A673 (cell line): ENCODE results near the gene HLA-DMA. TPM values are rescaled to one million over a fixed set of nuclear protein-coding genes. Genes with fewer than 3 reads are reported as not detected.

Source experiments
- Bru-seq: library from RNA; stranded (reverse); fragments of 400-500 nt; gene quantifications from one replicate; lab custom pipeline; 2021; lab: Mats Ljungman, UMichigan
- BruChase-seq, 2 experiments: library from RNA; stranded (reverse); fragments of 400-500 nt; gene quantifications; one replicate each; lab custom pipeline; 2021; lab: Mats Ljungman, UMichigan
- BruUV-seq: library from RNA; stranded (reverse); fragments of 400-500 nt; replicated peaks from 2 replicates; lab custom pipeline; 2021; lab: Mats Ljungman, UMichigan
- CTCF ChIA-PET: fragments of 300-600 bp; sonication (Branson Sonifier 250); formaldehyde crosslinking; loops from one replicate; lab custom pipeline; 2022; ENCODE audit warnings: antibody characterized with exemption; lab: Charles Lee
- POLR2A ChIA-PET: fragments of 300-600 bp; sonication (Branson Sonifier 250); formaldehyde crosslinking; loops from one replicate; lab custom pipeline; 2022; ENCODE audit warnings: antibody characterized with exemption; ENCODE audit not compliant: low non-redundant PET; lab: Charles Lee
- DNase-seq: peaks from one replicate; pipeline ENCODE4 v3.0.0-alpha.2; 2015; ENCODE audit warnings: low spot score
- H3K27ac ChIP-seq: fragments of 200-600 bp; sonication (generic); 2 replicates; pipeline ENCODE4 v1.5.1; 2016; ENCODE audit warnings: mixed run types, low read depth, mild to moderate bottlenecking, mixed read lengths, antibody characterized with exemption, low read length; ENCODE audit not compliant: poor library complexity, severe bottlenecking
- H3K27me3 ChIP-seq: fragments of 200-600 bp; sonication (generic); replicated peaks from 2 replicates; pipeline ENCODE4 v1.6.1; 2017; ENCODE audit warnings: mixed run types, low read depth, mild to moderate bottlenecking, mixed read lengths, antibody characterized with exemption, low read length; ENCODE audit not compliant: insufficient read depth, poor library complexity
- H3K36me3 ChIP-seq: fragments of 200-600 bp; sonication (generic); 2 replicates; pipeline ENCODE4 v1.6.1; 2016; ENCODE audit warnings: mixed run types, mild to moderate bottlenecking, mixed read lengths, antibody characterized with exemption, low read length; ENCODE audit not compliant: insufficient read depth, poor library complexity, severe bottlenecking
- H3K4me1 ChIP-seq: fragments of 200-600 bp; sonication (generic); 2 replicates; pipeline ENCODE4 v1.6.1; 2017; ENCODE audit warnings: mixed run types, mild to moderate bottlenecking, mixed read lengths, antibody characterized with exemption, low read length; ENCODE audit not compliant: insufficient read depth, poor library complexity, severe bottlenecking
- H3K4me3 ChIP-seq: fragments of 200-600 bp; sonication (generic); 2 replicates; pipeline ENCODE4 v1.5.1; 2016; ENCODE audit warnings: low read depth, mixed run types, mild to moderate bottlenecking, mixed read lengths, low read length; ENCODE audit not compliant: poor library complexity, severe bottlenecking
- H3K9me3 ChIP-seq: fragments of 200-600 bp; sonication (generic); 2 replicates; pipeline ENCODE4 v1.6.1; 2016; ENCODE audit warnings: mixed run types, low read depth, mild to moderate bottlenecking, mixed read lengths, antibody characterized with exemption, low read length; ENCODE audit not compliant: poor library complexity, severe bottlenecking
- CTCF ChIP-seq: fragments of 300-800, 200-600 bp; sonication (generic); conservative IDR thresholded peaks from 2 replicates; pipeline ENCODE4 v1.5.1; 2017; ENCODE audit warnings: low read depth, mild to moderate bottlenecking, antibody characterized with exemption, low read length, moderate library complexity, mixed read lengths
- EZH2 ChIP-seq: fragments of 200-600 bp; sonication (generic); IDR thresholded peaks from 2 replicates; pipeline ENCODE4 v1.6.1; 2017; ENCODE audit warnings: borderline replicate concordance, low read depth, mild to moderate bottlenecking, mixed read lengths, antibody characterized with exemption, low read length; ENCODE audit not compliant: poor library complexity, severe bottlenecking
- intact Hi-C: fragments of 100-400 bp; cut with micrococcal nuclease; formaldehyde crosslinking; loops from one replicate; pipeline ENCODE4 v1.10.0; 2022; ENCODE audit not compliant: unreplicated experiment
- long read RNA-seq: library from polyadenylated mRNA; stranded (forward); transcript quantifications from one replicate; pipeline ENCODE4 v2.0.0, GENCODE V29; 2022
- total RNA-seq: library from RNA; stranded (reverse); gene quantifications from 2 replicates; pipeline ENCODE4 v1.2.3, GENCODE V29; 2021

Gene HLA-DMA
- total RNA-seq (1.4 and 1.9 TPM in 2 replicates), Bru-seq, nascent RNA (percentile 40 among the genes with signal in this experiment), BruChase-seq, experiment 1, labeled RNA remaining after a 2-hour chase (percentile 40 among the genes with signal in this experiment), BruChase-seq, experiment 2, labeled RNA remaining after a 6-hour chase (percentile 55 among the genes with signal in this experiment)
- long read RNA-seq, partial matches to known transcripts, result 1 of 2 reads
- long read RNA-seq, other reads (novel, unspliced or antisense), result 1 of 2 reads

DNA sequence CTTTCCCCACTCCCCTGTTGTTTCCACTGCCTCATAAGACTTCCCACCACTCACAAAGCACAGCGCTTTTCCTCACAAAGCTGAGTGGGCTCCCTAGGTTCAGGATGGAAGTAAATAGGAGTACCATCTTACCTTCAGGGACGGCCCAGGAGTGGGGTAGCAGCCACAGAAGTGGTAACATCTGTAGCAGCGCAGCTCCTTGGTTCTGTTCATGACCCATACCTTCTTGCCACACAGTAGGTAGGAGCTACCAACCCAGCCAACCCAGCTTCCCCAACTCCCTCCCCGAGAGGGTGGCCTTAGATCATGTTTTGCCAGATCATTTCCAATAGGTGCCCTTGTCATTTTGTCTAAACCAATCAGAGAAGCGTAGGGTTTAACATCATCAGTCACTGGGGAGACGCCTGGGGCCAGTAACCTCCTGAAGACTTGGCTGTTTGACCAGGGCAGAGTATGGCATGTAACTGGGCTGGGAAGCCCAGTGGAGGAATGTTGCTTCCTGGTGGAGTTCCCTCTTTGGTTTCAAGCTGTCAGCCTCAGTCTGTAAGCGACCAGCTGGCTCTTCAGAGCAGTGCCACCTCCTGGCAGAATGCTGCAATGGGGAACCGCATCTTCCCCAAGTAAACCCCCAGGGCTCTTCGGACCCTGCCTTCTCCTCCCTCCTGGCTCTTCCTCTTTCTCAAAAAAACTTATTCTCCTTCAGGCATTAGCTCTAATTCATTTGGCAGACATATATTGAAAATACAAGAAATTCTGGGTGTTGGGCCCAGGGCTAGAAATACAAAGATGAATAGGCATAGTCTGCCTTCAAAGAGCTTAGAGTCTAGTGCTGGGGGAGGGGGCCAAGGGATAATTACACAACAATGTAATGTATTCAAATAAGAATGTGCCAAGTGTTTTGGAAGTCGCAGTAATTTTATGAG is at the start of gene HLA-DMA:
Gene HLA-DMA (minus strand): TSS at position 281 of the 923 bp plus-strand sequence. CDS start 61 bp downstream, at position 220.
- intact Hi-C loops, result loop anchor here (2.0 kb wide), 1 partner anchor 66 kb away; no protein-coding TSS in a partner anchor
- no peaks in the 10 kb centered on the region for H3K9me3 ChIP-seq
- no peak within 1 kb of the TSS for H3K4me3 ChIP-seq
- H3K4me1 ChIP-seq, result no peaks in the 10 kb centered on the region
- no peak within 1 kb of the TSS for H3K27ac ChIP-seq
- CTCF ChIA-PET, result interaction anchor here (0.5 to 2.1 kb wide), 7 partner anchors 11 to 115 kb away, joined by 3 to 15 read pairs (median 5); partner anchors contain the start of gene TAP2
- no peak for TF ChIP-seq EZH2
- peak; percentile 90 for TF ChIP-seq CTCF
- DNase-seq, result peak; percentile 75
- H3K27me3 ChIP-seq, result no peaks in the 10 kb centered on the region
- no peaks in the 10 kb centered on the region for H3K36me3 ChIP-seq
- POLR2A ChIA-PET, result interaction anchor here (0.9 kb wide), 1 partner anchor 19 kb away, joined by 3 read pairs; no protein-coding TSS in a partner anchor
- BruUV-seq, result no TSS peak

DNA sequence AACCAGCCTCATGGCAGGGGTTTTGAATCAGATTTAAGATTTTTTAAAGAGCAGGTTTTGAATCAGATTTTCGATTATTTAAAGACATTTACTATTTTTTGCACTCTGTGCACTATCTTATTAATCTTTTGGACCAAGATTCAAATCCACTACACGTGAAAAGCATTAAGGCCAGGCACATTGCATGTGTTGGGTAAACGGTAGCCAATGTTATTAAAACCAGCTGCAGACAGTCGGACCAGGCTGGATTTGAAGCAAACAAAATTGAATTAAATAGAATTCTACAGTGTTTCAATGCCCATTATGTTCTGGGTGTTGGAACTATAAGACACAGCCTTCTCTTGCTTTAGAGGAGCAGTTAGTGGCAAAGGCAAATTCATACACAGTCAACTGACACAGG is 48.8 kb upstream of the HLA-DMA start:
- ChIA-PET CTCF (no interaction called here), POLR2A (interaction anchor here (0.8 kb wide), 1 partner anchor 21 kb away, joined by 3 read pairs; no protein-coding TSS in a partner anchor)
- H3K36me3 ChIP-seq, result no peaks in the 10 kb centered on the region
- no peak for TF ChIP-seq CTCF
- no peak for TF ChIP-seq EZH2
- no peaks in the 10 kb centered on the region for H3K9me3 ChIP-seq
- no TSS peak for BruUV-seq
- no peak overlapping the region for H3K4me3 ChIP-seq
- no peaks in the 10 kb centered on the region for H3K4me1 ChIP-seq
- H3K27ac ChIP-seq, result no peak overlapping the region
- intact Hi-C loops, result no loop called here
- H3K27me3 ChIP-seq, result peaks cover 19% of the 10 kb centered on the region
- no peak for DNase-seq

GRCh38 chr6:33000055-33000454 is 47.2 kb upstream of the HLA-DMA start:
- BruUV-seq, result no TSS peak
- intact Hi-C loops, result no loop called here

More at GRCh38 chr6:33000055-33000454, 47.2 kb upstream of the HLA-DMA start:
- H3K27ac ChIP-seq, result no peak overlapping the region
- no peaks in the 10 kb centered on the region for H3K36me3 ChIP-seq
- H3K27me3 ChIP-seq, result peaks cover 23% of the 10 kb centered on the region
- POLR2A ChIA-PET, result no interaction called here
- peak; percentile 42 for DNase-seq
- no peaks in the 10 kb centered on the region for H3K9me3 ChIP-seq
- H3K4me1 ChIP-seq, result no peaks in the 10 kb centered on the region
- no peak overlapping the region for H3K4me3 ChIP-seq
- CTCF ChIA-PET, result interaction anchor here (0.6 to 1.1 kb wide), 2 partner anchors 250 to 1252 kb away, joined by 3 to 9 read pairs; no protein-coding TSS in a partner anchor
- peak; percentile 46 for TF ChIP-seq CTCF
- no peak for TF ChIP-seq EZH2
